ENCODE results near the gene ADSL. TPM values are rescaled to one million over a fixed set of nuclear protein-coding genes. Genes with fewer than 3 reads are reported as not detected.

Gene ADSL
- total RNA-seq, 4 donors from 2014 or later, result 81.0 to 101 (median 87.2) TPM

- no peaks in the 10 kb centered on the region for H3K36me3 ChIP-seq
- no peak overlapping the region for H3K27ac ChIP-seq
Observed at GRCh38 chr22:40381461-40381860, 35.2 kb downstream of the ADSL start.

GRCh38 chr22:40383905-40384304 is 37.6 kb downstream of the ADSL start:
- Histone ChIP-seq H3K4me1 (peaks cover 0 to 8% (median 0%) of the 10 kb centered on the region in 3 donors), H3K27me3 (no peaks in the 10 kb centered on the region), H3K36me3 (no peaks in the 10 kb centered on the region), H3K9me3 (no peaks in the 10 kb centered on the region), H3K27ac (no peak overlapping the region), H3K4me3 (no peak overlapping the region)
- 50 to 60% methylated on average over 3 of the region's 3 CpGs for WGBS, 2 donors (ENCODE audit: low coverage in 1 of 2)
- TF ChIP-seq POLR2AphosphoS5 (IDR thresholded peaks at IDR 0.05), result no peak
- TF ChIP-seq POLR2A (IDR thresholded peaks at IDR 0.05), result no peak
- no peak for TF ChIP-seq EP300 (IDR thresholded peaks at IDR 0.05)
- no peak for TF ChIP-seq CTCF (IDR thresholded peaks at IDR 0.05)
- no peak for ATAC-seq

More at GRCh38 chr22:40381461-40381860, 35.2 kb downstream of the ADSL start:
- H3K4me3 ChIP-seq, result no peak overlapping the region
- no peak for ATAC-seq
- H3K27me3 ChIP-seq, result no peaks in the 10 kb centered on the region
- WGBS, 2 donors (ENCODE audit: low coverage in 1 of 2), result 80 to 94% methylated on average over 1 to 3 of the region's 3 CpGs
- peaks cover 0 to 8% (median 0%) of the 10 kb centered on the region in 3 donors for H3K4me1 ChIP-seq
- TF ChIP-seq EP300 (IDR thresholded peaks at IDR 0.05) (no peak), POLR2A (IDR thresholded peaks at IDR 0.05) (no peak), POLR2AphosphoS5 (IDR thresholded peaks at IDR 0.05) (no peak), CTCF (IDR thresholded peaks at IDR 0.05) (no peak)
- no peaks in the 10 kb centered on the region for H3K9me3 ChIP-seq

- H3K4me3 ChIP-seq, result no peak overlapping the region
- no peak overlapping the region for H3K27ac ChIP-seq
- H3K27me3 ChIP-seq, result no peaks in the 10 kb centered on the region
- TF ChIP-seq POLR2AphosphoS5 (IDR thresholded peaks at IDR 0.05) (no peak), EP300 (IDR thresholded peaks at IDR 0.05) (no peak), POLR2A (IDR thresholded peaks at IDR 0.05) (no peak), CTCF (IDR thresholded peaks at IDR 0.05) (no peak)
- no peaks in the 10 kb centered on the region for H3K36me3 ChIP-seq
- no peak for ATAC-seq
- H3K9me3 ChIP-seq, result no peaks in the 10 kb centered on the region
- 65 to 74% methylated on average over 8 to 10 of the region's 10 CpGs for WGBS, 2 donors (ENCODE audit: low coverage in 1 of 2)
- peaks cover 0 to 8% (median 0%) of the 10 kb centered on the region in 3 donors for H3K4me1 ChIP-seq
Observed at GRCh38 chr22:40385036-40385782, 38.9 kb downstream of the ADSL start.

- no peak for ATAC-seq
- H3K36me3 ChIP-seq, result no peaks in the 10 kb centered on the region
- no peak overlapping the region for H3K27ac ChIP-seq
- H3K9me3 ChIP-seq, result no peaks in the 10 kb centered on the region
- H3K27me3 ChIP-seq, result no peaks in the 10 kb centered on the region
- WGBS, 2 donors (ENCODE audit: low coverage in 1 of 2), result 67% methylated on average over 5 of the region's 5 CpGs; no CpG with 5 or more reads in 1 of the 2 donors
- H3K4me3 ChIP-seq, result no peak overlapping the region
- H3K4me1 ChIP-seq, result peaks cover 0 to 13% (median 0%) of the 10 kb centered on the region in 3 donors
- TF ChIP-seq CTCF (IDR thresholded peaks at IDR 0.05) (no peak), POLR2A (IDR thresholded peaks at IDR 0.05) (no peak), POLR2AphosphoS5 (IDR thresholded peaks at IDR 0.05) (no peak), EP300 (IDR thresholded peaks at IDR 0.05) (no peak)
Observed at GRCh38 chr22:40387746-40388145, 41.4 kb downstream of the ADSL start.

GRCh38 chr22:40388231-40388630 is 41.9 kb downstream of the ADSL start:
- no peak for ATAC-seq
- Histone ChIP-seq H3K4me3 (no peak overlapping the region), H3K27me3 (no peaks in the 10 kb centered on the region), H3K36me3 (no peaks in the 10 kb centered on the region), H3K27ac (no peak overlapping the region), H3K9me3 (no peaks in the 10 kb centered on the region), H3K4me1 (peaks cover 0 to 13% (median 0%) of the 10 kb centered on the region in 3 donors)
- TF ChIP-seq EP300 (IDR thresholded peaks at IDR 0.05) (no peak), POLR2AphosphoS5 (IDR thresholded peaks at IDR 0.05) (no peak), CTCF (IDR thresholded peaks at IDR 0.05) (no peak), POLR2A (IDR thresholded peaks at IDR 0.05) (no peak)
- WGBS, 2 donors (ENCODE audit: low coverage in 1 of 2), result 59 to 65% methylated on average over 3 to 4 of the region's 4 CpGs
